WI38 (cell line): ENCODE results near the gene ZSWIM1.
A peak's percentile ranks its signal among the peaks of the same experiment; 100 is the strongest.
"Not testable (repeated sequence)": the region's sequence is repeated elsewhere in the genome, so short reads cannot be mapped to it uniquely, and the experiment has no call there.

ENCODE experiments used
- H3K4me3 ChIP-seq: 2 replicates; pipeline ENCODE4 v1.5.1; 2011; ENCODE audit warnings: low read depth, mild to moderate bottlenecking, control low read depth, low read length
- CTCF ChIP-seq: IDR thresholded peaks from 2 replicates; pipeline ENCODE4 v1.5.1; 2012; ENCODE audit warnings: low read depth, mild to moderate bottlenecking, control low read depth, low read length

Gene ZSWIM1

GRCh38 chr20:45925821-45926506 is 44.9 kb downstream of the ZSWIM1 start:
- TF ChIP-seq CTCF = no peak
- no peak overlapping the region for H3K4me3 ChIP-seq

GRCh38 chr20:45926731-45927070 is 45.7 kb downstream of the ZSWIM1 start:
- no peak overlapping the region for H3K4me3 ChIP-seq
- TF ChIP-seq CTCF = no peak

GRCh38 chr20:45927071-45927878 is 46.2 kb downstream of the ZSWIM1 start:
- no peak overlapping the region for H3K4me3 ChIP-seq
- no peak for TF ChIP-seq CTCF

GRCh38 chr20:45931680-45932079 is 50.7 kb downstream of the ZSWIM1 start:
- not testable (repeated sequence) for H3K4me3 ChIP-seq

GRCh38 chr20:45933266-45934045 is 52.4 kb downstream of the ZSWIM1 start:
- no peak for TF ChIP-seq CTCF
- H3K4me3 ChIP-seq = peak overlapping the region; percentile 95

GRCh38 chr20:45934046-45934585 is 53.1 kb downstream of the ZSWIM1 start:
- H3K4me3 ChIP-seq = peak overlapping the region; percentile 95
- TF ChIP-seq CTCF = no peak
